Measurements from ENCODE around the gene ABHD12B. TPM values are rescaled to one million over a fixed set of nuclear protein-coding genes. Genes with fewer than 3 reads are reported as not detected.

Gene ABHD12B
- total RNA-seq, 1 donor from 2014 or later = not detected

DNA sequence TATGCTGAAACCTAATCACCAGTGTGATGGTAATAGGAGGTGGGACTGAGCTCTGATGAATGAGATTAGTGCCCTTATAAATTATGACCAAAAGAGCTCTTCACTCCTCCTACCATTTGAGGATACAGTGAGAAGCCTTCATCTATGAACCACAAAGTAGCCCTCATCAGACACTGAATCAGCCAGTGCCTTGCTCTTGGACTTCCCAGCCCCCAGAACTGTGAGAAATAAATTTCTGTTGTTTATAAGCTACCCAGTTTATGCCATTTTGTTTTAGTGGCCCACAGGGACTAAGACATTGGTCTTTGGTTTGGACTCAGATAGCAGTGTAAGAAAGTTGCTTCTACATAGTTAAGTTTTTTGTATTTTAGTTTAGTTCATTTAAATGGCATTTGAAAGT lies 32.9 kb downstream of the ABHD12B start:
- Histone ChIP-seq H3K27me3 (ENCODE audit: insufficient read depth, low read length) (no peaks in the 10 kb centered on the region), H3K9me3 (ENCODE audit: insufficient read depth, low read depth, low read length) (no peaks in the 10 kb centered on the region), H2AFZ (ENCODE audit: low read depth, low read length) (no peak overlapping the region), H3K4me1 (ENCODE audit: insufficient read depth, low read length) (no peaks in the 10 kb centered on the region), H3K4me3 (ENCODE audit: insufficient read depth, low read depth, low read length) (no peak overlapping the region), H3K79me2 (ENCODE audit: insufficient read depth, low read length) (no peaks in the 10 kb centered on the region), H3K27ac (ENCODE audit: low read depth, low read length) (no peak overlapping the region), H4K20me1 (ENCODE audit: insufficient read depth, low read length) (no peaks in the 10 kb centered on the region), H3K9ac (ENCODE audit: low read length) (no peak overlapping the region), H3K36me3 (ENCODE audit: insufficient read depth, low read length) (no peaks in the 10 kb centered on the region), H3K4me2 (ENCODE audit: low read length) (no peak overlapping the region)
- no peak overlapping the region for H3K4me3 Mint-ChIP-seq (ENCODE audit: unreplicated experiment)
- TF ChIP-seq EZH2 (IDR thresholded peaks at IDR 0.05; ENCODE audit: insufficient read depth, low read length) = no peak
- TF ChIP-seq, protein P1, sequence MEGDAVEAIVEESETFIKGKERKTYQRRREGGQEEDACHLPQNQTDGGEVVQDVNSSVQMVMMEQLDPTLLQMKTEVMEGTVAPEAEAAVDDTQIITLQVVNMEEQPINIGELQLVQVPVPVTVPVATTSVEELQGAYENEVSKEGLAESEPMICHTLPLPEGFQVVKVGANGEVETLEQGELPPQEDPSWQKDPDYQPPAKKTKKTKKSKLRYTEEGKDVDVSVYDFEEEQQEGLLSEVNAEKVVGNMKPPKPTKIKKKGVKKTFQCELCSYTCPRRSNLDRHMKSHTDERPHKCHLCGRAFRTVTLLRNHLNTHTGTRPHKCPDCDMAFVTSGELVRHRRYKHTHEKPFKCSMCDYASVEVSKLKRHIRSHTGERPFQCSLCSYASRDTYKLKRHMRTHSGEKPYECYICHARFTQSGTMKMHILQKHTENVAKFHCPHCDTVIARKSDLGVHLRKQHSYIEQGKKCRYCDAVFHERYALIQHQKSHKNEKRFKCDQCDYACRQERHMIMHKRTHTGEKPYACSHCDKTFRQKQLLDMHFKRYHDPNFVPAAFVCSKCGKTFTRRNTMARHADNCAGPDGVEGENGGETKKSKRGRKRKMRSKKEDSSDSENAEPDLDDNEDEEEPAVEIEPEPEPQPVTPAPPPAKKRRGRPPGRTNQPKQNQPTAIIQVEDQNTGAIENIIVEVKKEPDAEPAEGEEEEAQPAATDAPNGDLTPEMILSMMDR (IDR thresholded peaks at IDR 0.05; ENCODE audit: insufficient read depth, low read depth, low read length) = no peak
- FAIRE-seq (no peak), DNase-seq (ENCODE audit: low read depth) (no peak)
- no peaks in the 10 kb centered on the region for H3K27me3 Mint-ChIP-seq (ENCODE audit: low read depth, unreplicated experiment)
- H3K4me1 Mint-ChIP-seq (ENCODE audit: low read depth, unreplicated experiment) = peaks cover 2% of the 10 kb centered on the region
- no peak overlapping the region for H3K27ac Mint-ChIP-seq (ENCODE audit: unreplicated experiment)
- H3K36me3 Mint-ChIP-seq (ENCODE audit: low read depth, unreplicated experiment) = peaks cover 47% of the 10 kb centered on the region
- peaks cover 2% of the 10 kb centered on the region for H3K9me3 Mint-ChIP-seq (ENCODE audit: unreplicated experiment)

DNA sequence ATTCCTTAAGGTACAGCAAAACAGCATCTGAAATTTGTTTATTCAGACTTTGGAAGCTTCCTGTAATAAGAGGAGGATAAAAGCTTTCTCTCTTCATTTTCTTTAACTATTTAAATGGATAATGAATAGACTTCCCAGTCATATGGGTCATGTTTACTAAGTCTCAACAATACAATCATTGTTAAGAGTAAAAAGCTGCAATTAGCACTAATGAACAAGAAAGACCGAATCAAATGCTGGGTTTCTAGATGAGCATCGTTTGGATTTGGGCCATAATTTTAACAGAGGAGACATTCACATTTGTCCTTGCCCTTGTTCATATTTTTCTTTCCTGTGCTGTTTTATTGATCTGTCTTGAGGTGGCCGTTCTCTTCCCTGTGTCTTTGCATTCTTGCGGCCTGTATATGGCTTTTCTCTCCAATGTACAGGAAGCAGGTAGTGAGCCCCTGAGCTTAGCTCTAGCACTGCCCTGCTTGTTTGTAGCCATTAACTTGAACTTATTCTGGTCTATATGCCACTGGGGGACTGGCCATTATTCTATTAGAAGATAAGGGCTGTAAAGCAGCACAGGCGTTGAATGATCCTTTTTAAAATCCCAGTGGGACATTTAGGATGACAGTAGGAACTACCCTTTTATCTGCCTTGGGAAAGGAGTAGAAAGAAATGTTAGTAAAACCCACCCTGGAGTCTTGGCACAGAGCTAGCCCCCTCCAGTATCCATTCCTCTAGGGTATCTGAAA lies 34.6 kb downstream of the ABHD12B start:
- Histone ChIP-seq H3K79me2 (ENCODE audit: insufficient read depth, low read length) (no peaks in the 10 kb centered on the region), H3K4me3 (ENCODE audit: insufficient read depth, low read depth, low read length) (no peak overlapping the region), H3K4me1 (ENCODE audit: insufficient read depth, low read length) (no peaks in the 10 kb centered on the region), H2AFZ (ENCODE audit: low read depth, low read length) (no peak overlapping the region), H3K27ac (ENCODE audit: low read depth, low read length) (no peak overlapping the region), H3K4me2 (ENCODE audit: low read length) (no peak overlapping the region), H4K20me1 (ENCODE audit: insufficient read depth, low read length) (no peaks in the 10 kb centered on the region), H3K27me3 (ENCODE audit: insufficient read depth, low read length) (no peaks in the 10 kb centered on the region), H3K9ac (ENCODE audit: low read length) (no peak overlapping the region), H3K36me3 (ENCODE audit: insufficient read depth, low read length) (no peaks in the 10 kb centered on the region), H3K9me3 (ENCODE audit: insufficient read depth, low read depth, low read length) (no peaks in the 10 kb centered on the region)
- Mint-ChIP-seq H3K4me1 (ENCODE audit: low read depth, unreplicated experiment) (peaks cover 5% of the 10 kb centered on the region), H3K4me3 (ENCODE audit: unreplicated experiment) (no peak overlapping the region), H3K36me3 (ENCODE audit: low read depth, unreplicated experiment) (peaks cover 49% of the 10 kb centered on the region), H3K27ac (ENCODE audit: unreplicated experiment) (no peak overlapping the region), H3K27me3 (ENCODE audit: low read depth, unreplicated experiment) (no peaks in the 10 kb centered on the region), H3K9me3 (ENCODE audit: unreplicated experiment) (peaks cover 2% of the 10 kb centered on the region)
- no peak for TF ChIP-seq EZH2 (IDR thresholded peaks at IDR 0.05; ENCODE audit: insufficient read depth, low read length)
- DNase-seq (ENCODE audit: low read depth) (no peak), FAIRE-seq (no peak)

DNA sequence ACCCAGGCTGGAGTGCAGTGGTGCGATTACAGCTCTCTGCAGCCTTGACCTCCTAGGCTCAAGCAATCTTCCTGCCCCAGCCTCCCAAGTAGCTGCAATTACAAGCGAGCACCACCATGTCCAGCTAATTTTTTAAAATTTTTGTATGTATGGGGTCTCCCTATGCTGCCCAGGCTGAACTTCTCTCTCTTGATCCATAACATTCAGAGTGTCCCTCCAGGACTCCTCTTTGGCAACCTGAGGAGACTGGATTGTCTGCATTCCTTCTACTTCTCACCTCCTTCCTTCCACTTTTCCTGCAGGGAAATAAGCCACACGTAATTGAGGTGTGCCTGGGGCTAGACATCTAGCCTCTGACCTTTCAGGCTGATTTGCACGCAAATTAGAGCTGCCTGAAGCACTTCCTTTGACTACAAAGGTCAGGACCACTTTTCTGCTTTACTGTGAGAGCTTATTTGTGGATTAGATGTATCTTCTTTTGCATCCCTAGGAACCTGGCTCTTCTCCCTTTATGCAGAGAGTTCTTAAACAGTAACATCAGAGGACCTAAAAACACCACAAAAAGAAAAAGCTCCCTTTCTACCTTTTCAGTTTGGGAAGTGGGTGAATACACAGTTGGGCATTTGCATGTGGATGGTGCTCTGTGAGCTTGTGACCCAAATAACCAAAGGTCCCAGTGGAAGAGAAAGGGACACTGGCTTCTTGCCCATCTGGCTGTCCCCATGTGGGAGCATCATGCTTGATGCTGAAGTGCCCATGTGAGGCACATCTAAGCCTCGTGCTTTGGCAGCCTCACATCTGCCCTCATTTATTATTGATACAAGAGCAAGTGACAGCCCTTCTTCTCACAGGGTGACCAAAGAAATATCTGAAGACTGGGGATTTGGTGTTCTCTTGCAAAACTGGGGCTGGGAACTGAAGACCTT lies 38.9 kb downstream of the ABHD12B start:
- H3K9ac ChIP-seq (ENCODE audit: low read length) = no peak overlapping the region
- TF ChIP-seq, protein P1 (IDR thresholded peaks at IDR 0.05; ENCODE audit: insufficient read depth, low read depth, low read length) = no peak
- no peak for TF ChIP-seq EZH2 (IDR thresholded peaks at IDR 0.05; ENCODE audit: insufficient read depth, low read length)
- DNase-seq (ENCODE audit: low read depth) (no peak), FAIRE-seq (no peak)
- H3K27me3 ChIP-seq (ENCODE audit: insufficient read depth, low read length) = no peaks in the 10 kb centered on the region
- peaks cover 5% of the 10 kb centered on the region for H3K4me1 Mint-ChIP-seq (ENCODE audit: low read depth, unreplicated experiment)
- H4K20me1 ChIP-seq (ENCODE audit: insufficient read depth, low read length) = no peaks in the 10 kb centered on the region
- H3K27ac ChIP-seq (ENCODE audit: low read depth, low read length) = no peak overlapping the region
- H3K36me3 ChIP-seq (ENCODE audit: insufficient read depth, low read length) = peaks cover 7% of the 10 kb centered on the region
- H3K4me3 ChIP-seq (ENCODE audit: insufficient read depth, low read depth, low read length) = no peak overlapping the region
- H3K36me3 Mint-ChIP-seq (ENCODE audit: low read depth, unreplicated experiment) = peaks cover 48% of the 10 kb centered on the region
- H3K27me3 Mint-ChIP-seq (ENCODE audit: low read depth, unreplicated experiment) = no peaks in the 10 kb centered on the region
- no peak overlapping the region for H3K4me2 ChIP-seq (ENCODE audit: low read length)
- no peaks in the 10 kb centered on the region for H3K4me1 ChIP-seq (ENCODE audit: insufficient read depth, low read length)
- H3K9me3 Mint-ChIP-seq (ENCODE audit: unreplicated experiment) = no peaks in the 10 kb centered on the region
- no peaks in the 10 kb centered on the region for H3K79me2 ChIP-seq (ENCODE audit: insufficient read depth, low read length)
- H3K27ac Mint-ChIP-seq (ENCODE audit: unreplicated experiment) = no peak overlapping the region
- H2AFZ ChIP-seq (ENCODE audit: low read depth, low read length) = no peak overlapping the region
- no peak overlapping the region for H3K4me3 Mint-ChIP-seq (ENCODE audit: unreplicated experiment)
- H3K9me3 ChIP-seq (ENCODE audit: insufficient read depth, low read depth, low read length) = no peaks in the 10 kb centered on the region
